ENCODE measurements around the gene SLITRK3.
"Not testable (repeated sequence)": the region's sequence is repeated elsewhere in the genome, so short reads cannot be mapped to it uniquely, and the experiment has no call there.

The SLITRK3 gene

DNA sequence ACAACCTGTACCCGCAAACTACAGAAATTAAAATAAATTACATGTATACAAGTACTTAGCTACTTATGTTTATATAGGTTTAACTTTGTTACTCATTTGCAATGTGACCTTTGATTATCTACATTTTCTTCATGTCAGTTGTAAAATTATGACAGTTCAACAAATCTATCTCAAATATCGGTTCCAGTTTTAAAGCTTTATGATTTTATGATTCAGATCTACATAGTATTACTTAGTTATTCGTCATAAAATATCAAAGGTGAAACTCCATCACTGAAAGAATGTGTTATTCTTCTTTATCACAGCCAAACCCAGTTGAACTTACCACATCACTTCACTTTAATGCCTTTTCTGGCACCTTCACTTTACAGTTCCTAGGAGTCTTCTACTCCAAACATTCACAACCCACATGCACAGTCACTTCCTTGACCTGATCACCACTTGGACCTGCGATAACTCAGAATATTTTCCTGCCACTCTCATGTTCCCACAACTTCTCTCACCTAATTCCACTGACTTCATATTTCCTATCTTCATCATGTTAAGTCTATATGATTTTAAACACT is 47.2 kb downstream of the SLITRK3 start:
- no peak overlapping the region for H3K4me3 ChIP-seq (ENCODE audit: control insufficient read depth, low read depth, low read length)
- DNase-seq (ENCODE audit: low read depth), result no peak
- TF ChIP-seq, protein P1, sequence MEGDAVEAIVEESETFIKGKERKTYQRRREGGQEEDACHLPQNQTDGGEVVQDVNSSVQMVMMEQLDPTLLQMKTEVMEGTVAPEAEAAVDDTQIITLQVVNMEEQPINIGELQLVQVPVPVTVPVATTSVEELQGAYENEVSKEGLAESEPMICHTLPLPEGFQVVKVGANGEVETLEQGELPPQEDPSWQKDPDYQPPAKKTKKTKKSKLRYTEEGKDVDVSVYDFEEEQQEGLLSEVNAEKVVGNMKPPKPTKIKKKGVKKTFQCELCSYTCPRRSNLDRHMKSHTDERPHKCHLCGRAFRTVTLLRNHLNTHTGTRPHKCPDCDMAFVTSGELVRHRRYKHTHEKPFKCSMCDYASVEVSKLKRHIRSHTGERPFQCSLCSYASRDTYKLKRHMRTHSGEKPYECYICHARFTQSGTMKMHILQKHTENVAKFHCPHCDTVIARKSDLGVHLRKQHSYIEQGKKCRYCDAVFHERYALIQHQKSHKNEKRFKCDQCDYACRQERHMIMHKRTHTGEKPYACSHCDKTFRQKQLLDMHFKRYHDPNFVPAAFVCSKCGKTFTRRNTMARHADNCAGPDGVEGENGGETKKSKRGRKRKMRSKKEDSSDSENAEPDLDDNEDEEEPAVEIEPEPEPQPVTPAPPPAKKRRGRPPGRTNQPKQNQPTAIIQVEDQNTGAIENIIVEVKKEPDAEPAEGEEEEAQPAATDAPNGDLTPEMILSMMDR (IDR thresholded peaks at IDR 0.05; ENCODE audit: control insufficient read depth, insufficient read depth, low read depth, low read length, missing control alignments), result no peak

DNA sequence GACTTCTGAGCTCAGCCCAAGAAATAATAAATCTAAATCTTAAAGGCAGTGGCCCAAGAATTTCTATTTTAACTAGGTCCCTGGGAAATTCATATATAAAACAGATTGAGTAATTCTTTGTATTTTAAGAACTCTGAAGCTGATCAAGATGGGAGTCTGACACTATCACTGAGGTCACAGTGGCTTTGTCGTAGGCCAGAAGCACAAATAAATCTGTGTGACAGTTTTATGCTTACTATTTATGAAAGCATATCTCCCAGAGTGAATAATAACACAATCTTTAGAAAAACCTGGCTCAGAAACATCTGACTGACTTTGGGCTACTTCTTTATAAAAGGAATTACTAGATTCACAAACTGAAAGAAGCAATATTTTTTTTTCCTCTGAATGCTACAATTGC is 51.9 kb downstream of the SLITRK3 start:
- TF ChIP-seq, protein P1 (IDR thresholded peaks at IDR 0.05; ENCODE audit: control insufficient read depth, insufficient read depth, low read depth, low read length, missing control alignments), result no peak
- no peak overlapping the region for H3K4me3 ChIP-seq (ENCODE audit: control insufficient read depth, low read depth, low read length)
- no peak for DNase-seq (ENCODE audit: low read depth)

GRCh38 chr3:165139918-165140317 is 56.3 kb downstream of the SLITRK3 start:
- DNase-seq (ENCODE audit: low read depth); H3K4me3 ChIP-seq (ENCODE audit: control insufficient read depth, low read depth, low read length): not testable (repeated sequence)

Measured in AG09309 (cell line).